Spleen (tissue), 11 donors: ENCODE data around the gene PSMD5. TPM values are rescaled to one million over a fixed set of nuclear protein-coding genes. Genes with fewer than 3 reads are reported as not detected.
"Not testable (repeated sequence)": the region's sequence is repeated elsewhere in the genome, so short reads cannot be mapped to it uniquely, and the experiment has no call there.

Source experiments
- DNase-seq: peaks from one replicate; pipeline ENCODE4 v3.0.0-alpha.2; 2020
- H3K27ac ChIP-seq, 8 donors: fragments of 200-600 bp; sonication (generic) in 7 of 8; 1 replicate in 4 of 8; 2 replicates in 4 of 8; pipeline versions ENCODE4 v1.5.0 to v1.8.0; 2016 to 2021; ENCODE audit warnings: inconsistent platforms in 4 of 8, mild to moderate bottlenecking in 4 of 8, moderate library complexity in 1 of 8
- H3K27me3 ChIP-seq, 7 donors: fragments of 200-600 bp; sonication (generic) in 6 of 7; replicated peaks in 1 of 7; 1 replicate in 4 of 7; 2 replicates in 3 of 7; pipeline versions ENCODE4 v1.5.0 to v1.8.0; 2016 to 2021; ENCODE audit warnings: inconsistent platforms in 3 of 7, mild to moderate bottlenecking in 1 of 7
- H3K36me3 ChIP-seq, 6 donors: fragments of 200-600 bp; sonication (generic) in 5 of 6; 1 replicate in 4 of 6; 2 replicates in 2 of 6; pipeline versions ENCODE4 v1.5.0 to v1.8.0; 2016 to 2021; ENCODE audit warnings: inconsistent platforms in 2 of 6
- H3K4me1 ChIP-seq, 6 donors: fragments of 200-600 bp; sonication (generic) in 5 of 6; 1 replicate in 3 of 6; 2 replicates in 3 of 6; pipeline versions ENCODE4 v1.5.0 to v1.8.0; 2016 to 2021; ENCODE audit warnings: inconsistent platforms in 3 of 6
- H3K4me3 ChIP-seq, 8 donors: fragments of 200-600 bp; sonication (generic) in 7 of 8; 1 replicate in 4 of 8; 2 replicates in 4 of 8; pipeline versions ENCODE4 v1.5.0 to v1.8.0; 2016 to 2021; ENCODE audit warnings: inconsistent platforms in 4 of 8, mild to moderate bottlenecking in 4 of 8, moderate library complexity in 2 of 8
- H3K9me3 ChIP-seq, 8 donors: fragments of 200-600 bp; sonication (generic) in 7 of 8; 1 replicate in 4 of 8; 2 replicates in 4 of 8; pipeline versions ENCODE4 v1.5.0 to v1.8.0; 2016 to 2021; ENCODE audit warnings: inconsistent platforms in 4 of 8
- POLR2A ChIP-seq, 3 donors: fragments of 450-650 bp; IDR thresholded peaks; one replicate each; pipeline ENCODE4 v1.5.1; 2017; ENCODE audit warnings: antibody characterized with exemption in 3 of 3, mild to moderate bottlenecking in 1 of 3
- POLR2AphosphoS5 ChIP-seq, 3 donors: sonication (generic); formaldehyde crosslinking; IDR thresholded peaks; one replicate each; pipeline ENCODE4 v1.5.1; 2017; ENCODE audit warnings: antibody characterized with exemption in 3 of 3
- WGBS, 5 donors: extraction: QIAGEN DNeasy Blood & Tissue Kit in 3 of 5; methylation state at CpG; one replicate each; pipeline versions ENCODE4 v1.1.5 to v1.1.7; 2013 to 2018; 5-methylcytosine and 5-hydroxymethylcytosine counted together
- intact Hi-C: fragments of 100-400 bp; cut with DNase I; formaldehyde crosslinking; loops from one replicate; pipeline ENCODE4 v1.15.0; 2023; ENCODE audit warnings: low total_unique reads
- polyA plus RNA-seq, 3 donors: library from polyadenylated mRNA; stranded (reverse); fragments of 200-250 nt; gene quantifications; one replicate each; pipeline ENCODE4 v1.2.1, GENCODE V29; 2013
- total RNA-seq, 7 donors: library from RNA; depleted of rRNA in 3 of 7; stranded (reverse); fragments of >200 nt in 3 of 7; fragmentation: NEBNext Ultra II Directional in 4 of 7; extraction: Animal tissue kit (Norgen Biotek cat#: 25700) in 4 of 7; gene quantifications; one replicate each; pipeline versions ENCODE4 v1.1.0 to v1.2.1, GENCODE V29; 2016 to 2021
- TF ChIP-seq, protein P1 (sequence below), 11 experiments: fragments of 200-600 bp in 7 of 11; fragments of 450-650 bp in 4 of 11; sonication (generic) in 4 of 11; IDR thresholded peaks in 8 of 11; conservative IDR thresholded peaks in 3 of 11; 1 replicate in 7 of 11; 2 replicates in 4 of 11; pipeline versions ENCODE4 v1.4.0 to v1.8.0; 2016 to 2021; ENCODE audit warnings: antibody characterized with exemption in 11 of 11, inconsistent platforms in 4 of 11, mild to moderate bottlenecking in 1 of 11
- donor health status: healthy with polysubstance abuse.
- donor health status: DM: no; HTN: no; CAD: no; lungs with moderate emphysema.
- donor health status: DM: no; HTN: no; CAD: no.
- donor health status: Bipolar disorder and iron deficiency.
- donor health status: healthy.
- donor health status: DM: no; HTN: no; CAD: no.
- donor health status: DM: yes; HTN: yes; CAD: no.

PSMD5 gene
- total and polyA plus RNA-seq, 10 donors: 8.9 to 41.4 (median 31.2) TPM

DNA sequence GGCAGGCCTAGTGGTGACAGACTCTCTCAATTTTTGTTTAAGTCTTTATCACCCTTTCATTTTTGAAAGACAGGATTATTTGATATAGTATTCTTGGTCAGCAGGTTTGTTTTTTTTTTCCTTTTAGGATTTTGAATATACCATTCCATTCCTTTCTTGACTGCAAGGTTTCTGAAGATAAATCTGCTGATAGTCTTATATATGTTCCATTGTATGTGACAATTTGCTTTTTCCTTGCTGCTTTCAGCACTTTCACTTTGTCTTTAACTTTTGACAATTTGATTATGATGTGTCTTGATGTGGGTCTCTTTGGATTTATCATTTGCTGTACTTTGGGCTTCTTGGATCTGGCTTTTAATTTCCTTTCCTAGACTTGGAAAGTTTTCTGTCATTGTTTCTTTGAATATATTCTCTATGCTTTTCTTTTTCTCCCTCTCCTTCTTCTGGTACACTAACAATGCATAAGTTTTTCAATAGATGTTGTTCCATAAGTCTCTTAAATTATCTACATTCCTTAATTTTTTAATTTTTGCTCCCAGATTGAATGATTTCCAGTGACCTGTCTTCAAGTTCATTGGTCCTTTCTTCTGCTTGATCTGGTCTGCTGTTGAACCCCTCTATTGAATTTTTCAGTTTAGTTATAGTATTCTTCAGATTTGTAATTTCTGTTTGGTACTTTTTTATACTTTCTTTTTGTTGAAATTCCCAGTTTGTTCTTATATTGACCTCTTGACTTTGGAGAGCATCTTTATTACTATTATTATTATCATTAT is 34.9 kb downstream of the PSMD5 start:
- H3K27ac ChIP-seq: no peak overlapping the region
- H3K4me3 ChIP-seq: no peak overlapping the region
- no peak for DNase-seq
- no peaks in the 10 kb centered on the region for H3K27me3 ChIP-seq
- no peaks in the 10 kb centered on the region for H3K36me3 ChIP-seq
- H3K9me3 ChIP-seq: peaks cover 7 to 80% (median 66%) of the 10 kb centered on the region in 8 donors
- H3K4me1 ChIP-seq: no peaks in the 10 kb centered on the region
- no peak for TF ChIP-seq POLR2AphosphoS5 (IDR thresholded peaks at IDR 0.05)
- no peak for TF ChIP-seq POLR2A (IDR thresholded peaks at IDR 0.05)
- TF ChIP-seq, protein P1, sequence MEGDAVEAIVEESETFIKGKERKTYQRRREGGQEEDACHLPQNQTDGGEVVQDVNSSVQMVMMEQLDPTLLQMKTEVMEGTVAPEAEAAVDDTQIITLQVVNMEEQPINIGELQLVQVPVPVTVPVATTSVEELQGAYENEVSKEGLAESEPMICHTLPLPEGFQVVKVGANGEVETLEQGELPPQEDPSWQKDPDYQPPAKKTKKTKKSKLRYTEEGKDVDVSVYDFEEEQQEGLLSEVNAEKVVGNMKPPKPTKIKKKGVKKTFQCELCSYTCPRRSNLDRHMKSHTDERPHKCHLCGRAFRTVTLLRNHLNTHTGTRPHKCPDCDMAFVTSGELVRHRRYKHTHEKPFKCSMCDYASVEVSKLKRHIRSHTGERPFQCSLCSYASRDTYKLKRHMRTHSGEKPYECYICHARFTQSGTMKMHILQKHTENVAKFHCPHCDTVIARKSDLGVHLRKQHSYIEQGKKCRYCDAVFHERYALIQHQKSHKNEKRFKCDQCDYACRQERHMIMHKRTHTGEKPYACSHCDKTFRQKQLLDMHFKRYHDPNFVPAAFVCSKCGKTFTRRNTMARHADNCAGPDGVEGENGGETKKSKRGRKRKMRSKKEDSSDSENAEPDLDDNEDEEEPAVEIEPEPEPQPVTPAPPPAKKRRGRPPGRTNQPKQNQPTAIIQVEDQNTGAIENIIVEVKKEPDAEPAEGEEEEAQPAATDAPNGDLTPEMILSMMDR (IDR thresholded peaks at IDR 0.05 in 8 of 11, conservative IDR thresholded peaks at IDR 0.05 in 3 of 11): no peak
- intact Hi-C loops: no loop called here

DNA sequence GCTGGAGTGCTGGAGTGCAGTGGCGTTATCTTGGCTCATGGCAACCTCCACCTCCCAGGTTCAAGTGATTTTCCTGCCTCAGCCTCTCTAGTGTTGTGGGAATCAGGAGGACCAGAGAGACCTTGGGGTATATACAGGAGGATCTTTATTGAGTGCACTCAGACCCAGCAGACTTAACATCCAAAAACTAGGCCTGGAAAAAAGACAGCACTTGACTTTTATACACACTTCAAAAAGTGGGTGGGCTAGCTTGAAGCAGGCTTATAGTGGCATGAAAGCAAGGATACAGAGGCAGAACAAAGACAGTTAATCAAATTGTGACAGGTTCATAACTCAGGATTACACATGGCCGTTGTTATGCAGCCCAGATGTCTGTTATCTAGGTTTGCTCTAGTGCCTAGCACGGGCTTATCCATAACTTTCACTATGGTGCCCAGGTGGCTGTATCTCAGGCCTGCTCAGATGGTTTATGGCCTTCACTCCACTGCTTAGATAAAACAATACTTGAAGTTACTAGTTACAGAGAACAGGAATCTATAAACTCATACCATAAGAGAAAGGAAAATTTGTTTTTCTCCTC is 37.8 kb downstream of the PSMD5 start:
- H3K36me3 ChIP-seq, intact Hi-C loops, H3K4me3 ChIP-seq, DNase-seq, H3K27me3 ChIP-seq, H3K27ac ChIP-seq, H3K4me1 ChIP-seq: not testable (repeated sequence)
- peaks cover 7 to 63% (median 60%) of the 10 kb centered on the region in 8 donors for H3K9me3 ChIP-seq
- 90 to 96% (median 91%) methylated on average over 3 of the region's 3 CpGs for WGBS, 5 donors

- Histone ChIP-seq H3K27me3 (no peaks in the 10 kb centered on the region), H3K9me3 (peaks cover 0 to 28% (median 26%) of the 10 kb centered on the region in 8 donors), H3K36me3 (no peaks in the 10 kb centered on the region), H3K4me3 (no peak overlapping the region), H3K4me1 (no peaks in the 10 kb centered on the region), H3K27ac (no peak overlapping the region)
- 88 to 97% (median 96%) methylated on average over 7 of the region's 7 CpGs for WGBS, 5 donors
- no peak for DNase-seq
- intact Hi-C loops: no loop called here
- TF ChIP-seq POLR2A (IDR thresholded peaks at IDR 0.05): no peak
- no peak for TF ChIP-seq POLR2AphosphoS5 (IDR thresholded peaks at IDR 0.05)
- TF ChIP-seq, protein P1 (IDR thresholded peaks at IDR 0.05 in 8 of 11, conservative IDR thresholded peaks at IDR 0.05 in 3 of 11): no peak
These were observed 41.3 kb downstream of the PSMD5 start for GRCh38 chr9:120801441-120801840.

GRCh38 chr9:120792898-120793765 is 49.6 kb downstream of the PSMD5 start, which contains the start of gene FBXW2:
Gene FBXW2 (minus strand): TSS chr9:120793416. CDS start chr9:120788258, 5,158 bp downstream.
- H3K4me1 ChIP-seq: peaks cover 32 to 64% (median 52%) of the 10 kb centered on the region in 6 donors
- intact Hi-C loops: no loop called here
- TF ChIP-seq POLR2A (IDR thresholded peaks at IDR 0.05): peak; percentile 42 to 87 (median 72)
- TF ChIP-seq, protein P1 (IDR thresholded peaks at IDR 0.05 in 8 of 11, conservative IDR thresholded peaks at IDR 0.05 in 3 of 11): peak in 5 of 11 experiments; percentile 14 to 45 (median 22)
- peak; percentile 99 to 100 (median 99) for TF ChIP-seq POLR2AphosphoS5 (IDR thresholded peaks at IDR 0.05)
- peak within 1 kb of the TSS; percentile 77 to 98 (median 95) for H3K27ac ChIP-seq
- peaks cover 0 to 24% (median 3%) of the 10 kb centered on the region in 6 donors for H3K36me3 ChIP-seq
- DNase-seq: peak; percentile 97
- no peaks in the 10 kb centered on the region for H3K27me3 ChIP-seq
- 0 to 1% (median 0%) methylated on average over 59 to 72 of the region's 72 CpGs for WGBS, 5 donors
- H3K4me3 ChIP-seq: peak within 1 kb of the TSS; percentile 78 to 98 (median 88)
- H3K9me3 ChIP-seq: no peaks in the 10 kb centered on the region
